Stimulated activated naive CD8-positive, alpha-beta T cell treated with anti-CD3 and anti-CD28 coated beads, Interleukin-15, Interleukin-2, amounts not matched to agents 100 ng/mL and 50 ng/mL, for 24 hours (primary cell): ENCODE results near the gene FUCA2.

Source experiments
- H3K27ac Mint-ChIP-seq: one replicate; pipeline ENCODE4 v1.8.0; 2021; ENCODE audit warnings: mild to moderate bottlenecking, mixed read lengths
- H3K27me3 Mint-ChIP-seq: one replicate; pipeline ENCODE4 v1.8.0; 2021; ENCODE audit warnings: mixed read lengths
- H3K36me3 Mint-ChIP-seq: one replicate; pipeline ENCODE4 v1.8.0; 2021; ENCODE audit warnings: low read depth, mixed read lengths
- H3K4me1 Mint-ChIP-seq: one replicate; pipeline ENCODE4 v1.8.0; 2021; ENCODE audit warnings: low read depth, mixed read lengths
- H3K4me3 Mint-ChIP-seq: one replicate; pipeline ENCODE4 v1.8.0; 2021; ENCODE audit warnings: mild to moderate bottlenecking, mixed read lengths
- H3K9me3 Mint-ChIP-seq: one replicate; pipeline ENCODE4 v1.8.0; 2021; ENCODE audit warnings: mixed read lengths

FUCA2 gene

DNA sequence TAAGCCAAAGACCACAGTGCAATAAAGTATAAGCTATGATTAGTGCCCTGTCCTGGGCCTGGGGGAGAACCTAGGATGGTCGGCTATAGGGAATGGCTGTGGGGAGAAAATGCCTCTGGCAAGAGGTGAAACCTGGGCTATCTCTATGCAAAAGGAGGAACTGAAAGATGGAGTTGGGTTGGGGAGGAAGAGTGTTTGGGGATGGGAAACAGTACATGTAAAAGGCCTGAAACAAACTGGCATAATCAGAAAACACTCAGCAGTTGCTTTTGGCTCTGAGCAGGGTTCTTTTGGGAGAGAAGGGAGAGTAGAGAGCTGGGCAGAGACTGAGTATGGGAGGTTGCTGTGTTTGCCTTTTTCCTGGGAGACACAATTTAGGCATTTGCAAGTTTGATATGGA, 31.9 kb upstream of the FUCA2 start:
- Mint-ChIP-seq H3K36me3 (no peaks in the 10 kb centered on the region), H3K9me3 (no peaks in the 10 kb centered on the region), H3K4me3 (no peak overlapping the region), H3K4me1 (peaks cover 50% of the 10 kb centered on the region), H3K27ac (no peak overlapping the region), H3K27me3 (no peaks in the 10 kb centered on the region)

DNA sequence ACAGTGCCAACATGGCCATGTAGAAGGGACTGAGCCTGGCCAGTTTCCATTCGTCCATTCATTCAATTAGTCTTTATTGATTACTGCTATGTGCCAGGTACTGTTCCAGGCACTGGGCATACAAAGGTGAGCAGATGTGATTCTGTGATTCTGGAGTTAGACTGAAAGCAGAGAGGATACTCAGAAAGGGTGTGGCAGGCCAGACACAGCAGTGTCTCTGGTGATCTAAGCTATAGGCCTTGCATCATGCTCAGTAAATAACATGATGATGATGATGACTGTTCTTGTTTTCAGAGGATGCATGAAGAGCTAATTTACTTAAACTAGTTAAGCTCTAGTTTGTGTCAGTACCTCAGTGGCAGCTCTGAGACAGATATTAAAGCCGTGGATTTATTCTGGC, 31.4 kb upstream of the FUCA2 start:
- no peaks in the 10 kb centered on the region for H3K36me3 Mint-ChIP-seq
- H3K4me3 Mint-ChIP-seq: no peak overlapping the region
- no peaks in the 10 kb centered on the region for H3K9me3 Mint-ChIP-seq
- no peaks in the 10 kb centered on the region for H3K27me3 Mint-ChIP-seq
- H3K4me1 Mint-ChIP-seq: peaks cover 55% of the 10 kb centered on the region
- H3K27ac Mint-ChIP-seq: no peak overlapping the region

DNA sequence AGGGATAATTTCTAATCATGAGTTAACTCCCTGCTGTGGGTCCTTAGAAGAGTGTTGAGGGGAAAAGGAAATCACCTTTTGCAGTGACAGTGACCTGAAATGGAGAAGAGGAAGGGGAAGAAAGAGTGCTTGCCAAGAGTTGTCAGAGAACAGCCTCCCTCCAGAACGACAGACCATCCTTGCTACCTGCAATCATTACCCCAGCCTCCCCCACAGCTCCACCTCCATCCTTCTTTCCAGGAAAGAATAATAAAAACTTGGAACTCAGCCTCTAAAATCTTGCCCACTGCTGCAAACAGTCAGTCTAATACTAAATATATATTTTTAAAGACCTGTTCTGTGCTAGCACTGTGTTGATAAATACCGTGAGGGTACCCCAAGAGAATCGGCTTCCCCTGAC, 28.7 kb upstream of the FUCA2 start:
- Mint-ChIP-seq H3K27ac (no peak overlapping the region), H3K9me3 (no peaks in the 10 kb centered on the region), H3K36me3 (no peaks in the 10 kb centered on the region), H3K4me1 (peaks cover 52% of the 10 kb centered on the region), H3K4me3 (no peak overlapping the region), H3K27me3 (no peaks in the 10 kb centered on the region)

DNA sequence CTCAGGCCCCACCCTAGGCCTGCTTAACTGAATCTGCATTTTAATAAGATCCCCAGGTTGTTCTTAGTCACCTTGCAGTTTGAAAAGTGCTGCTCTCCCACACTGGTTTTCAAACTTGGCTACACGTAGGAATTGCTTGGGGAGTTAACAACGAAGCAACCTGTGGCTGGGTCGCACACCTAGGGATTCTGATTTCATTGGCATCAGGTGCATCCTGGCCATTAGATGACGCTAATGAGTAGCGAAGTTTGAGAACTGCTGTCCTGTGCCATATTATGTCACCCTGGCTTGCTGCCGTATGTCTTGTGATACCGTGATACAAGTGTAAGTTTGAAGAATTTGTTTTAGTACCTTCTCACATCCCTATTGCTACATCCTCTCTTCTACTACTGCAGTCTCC, 28.2 kb upstream of the FUCA2 start:
- Mint-ChIP-seq H3K4me3 (no peak overlapping the region), H3K4me1 (peaks cover 52% of the 10 kb centered on the region), H3K9me3 (no peaks in the 10 kb centered on the region), H3K27ac (no peak overlapping the region), H3K36me3 (no peaks in the 10 kb centered on the region), H3K27me3 (no peaks in the 10 kb centered on the region)

DNA sequence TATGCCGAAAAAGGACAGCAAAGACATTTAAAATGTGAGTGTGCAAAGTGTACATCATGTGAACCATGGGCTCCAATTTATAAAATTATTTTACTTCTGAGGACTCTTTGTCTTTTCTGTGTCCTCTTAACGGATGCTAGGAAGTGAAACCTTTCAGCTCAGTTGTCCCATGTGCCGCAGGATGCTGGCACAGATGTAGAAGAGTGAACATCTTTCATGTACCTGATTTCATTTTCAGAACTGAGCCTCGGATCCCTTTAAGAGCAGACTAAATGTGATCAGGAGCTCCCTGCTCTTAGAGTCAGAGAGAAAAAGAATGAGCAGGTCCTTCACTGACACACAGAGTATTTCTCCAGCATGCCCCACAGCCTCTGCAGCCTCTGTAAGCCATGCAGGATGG, 27.6 kb upstream of the FUCA2 start:
- no peaks in the 10 kb centered on the region for H3K36me3 Mint-ChIP-seq
- no peaks in the 10 kb centered on the region for H3K27me3 Mint-ChIP-seq
- H3K4me3 Mint-ChIP-seq: peak overlapping the region; percentile 81
- H3K9me3 Mint-ChIP-seq: no peaks in the 10 kb centered on the region
- peaks cover 48% of the 10 kb centered on the region for H3K4me1 Mint-ChIP-seq
- H3K27ac Mint-ChIP-seq: no peak overlapping the region

DNA sequence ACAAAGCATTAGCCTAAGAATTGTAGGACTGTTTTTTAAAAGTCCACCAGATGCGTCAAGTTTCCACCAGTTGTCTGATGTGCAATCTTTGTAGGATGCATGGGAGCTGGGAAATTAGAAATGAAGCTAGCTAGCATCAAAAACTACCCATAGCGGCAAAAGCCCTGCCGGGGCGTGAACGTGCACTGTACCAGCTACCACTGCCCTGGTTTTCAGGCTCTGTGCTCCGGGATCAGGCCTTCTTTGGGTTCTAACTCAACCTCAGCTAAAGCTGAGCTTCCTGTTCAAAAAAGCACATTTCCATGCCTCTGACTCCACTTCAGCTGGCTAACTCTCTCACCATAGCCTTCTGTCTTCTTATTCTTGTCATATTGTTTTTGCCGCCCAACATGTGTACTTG, 26.9 kb upstream of the FUCA2 start:
- no peaks in the 10 kb centered on the region for H3K27me3 Mint-ChIP-seq
- no peaks in the 10 kb centered on the region for H3K36me3 Mint-ChIP-seq
- no peaks in the 10 kb centered on the region for H3K9me3 Mint-ChIP-seq
- peaks cover 44% of the 10 kb centered on the region for H3K4me1 Mint-ChIP-seq
- H3K27ac Mint-ChIP-seq: peak overlapping the region; percentile 22
- H3K4me3 Mint-ChIP-seq: peak overlapping the region; percentile 81

DNA sequence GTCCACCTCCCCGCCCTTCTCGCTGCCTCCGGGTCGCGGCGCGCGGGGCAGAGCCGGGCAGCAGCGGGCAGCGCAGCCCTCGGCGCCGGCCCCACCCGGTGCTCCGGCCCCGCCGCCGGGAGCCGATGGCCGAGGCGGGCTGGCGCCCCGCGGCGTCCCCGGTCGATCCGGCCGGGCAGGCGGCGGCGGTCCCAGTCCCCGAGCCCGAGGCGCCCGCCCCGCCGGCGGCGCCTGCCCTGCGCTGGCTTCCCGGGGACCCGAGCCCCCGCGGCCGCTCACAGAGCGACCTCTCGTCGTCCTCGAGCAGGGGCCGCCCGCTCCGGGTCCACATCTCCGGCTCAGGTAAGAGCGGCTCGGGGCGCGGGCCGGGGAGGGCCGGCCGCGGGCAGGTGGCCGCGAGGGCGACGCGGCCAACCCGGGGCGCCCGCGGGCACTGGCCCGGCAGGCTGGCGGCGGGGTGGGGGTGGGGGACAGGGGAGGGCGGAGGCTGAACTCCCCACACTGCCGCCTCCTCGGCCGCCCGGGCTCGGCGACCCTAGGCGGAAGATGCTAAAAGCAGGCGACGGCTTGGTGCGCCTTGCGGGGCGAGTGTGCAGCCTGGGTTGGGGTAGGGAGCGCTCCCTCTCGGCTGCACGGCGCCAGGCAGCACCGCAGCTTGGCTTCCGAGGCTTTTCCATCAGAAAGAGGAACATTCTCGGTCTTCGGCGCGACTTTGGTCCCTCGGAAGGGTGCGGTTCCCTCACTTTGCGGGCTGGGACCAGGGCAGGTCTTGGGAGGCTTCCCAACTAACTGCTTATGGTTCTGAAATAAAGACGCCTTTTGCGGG, 25.6 kb upstream of the FUCA2 start:
- no peaks in the 10 kb centered on the region for H3K36me3 Mint-ChIP-seq
- no peaks in the 10 kb centered on the region for H3K9me3 Mint-ChIP-seq
- peak overlapping the region; percentile 56 for H3K27ac Mint-ChIP-seq
- H3K27me3 Mint-ChIP-seq: no peaks in the 10 kb centered on the region
- peaks cover 34% of the 10 kb centered on the region for H3K4me1 Mint-ChIP-seq
- H3K4me3 Mint-ChIP-seq: peak overlapping the region; percentile 81

DNA sequence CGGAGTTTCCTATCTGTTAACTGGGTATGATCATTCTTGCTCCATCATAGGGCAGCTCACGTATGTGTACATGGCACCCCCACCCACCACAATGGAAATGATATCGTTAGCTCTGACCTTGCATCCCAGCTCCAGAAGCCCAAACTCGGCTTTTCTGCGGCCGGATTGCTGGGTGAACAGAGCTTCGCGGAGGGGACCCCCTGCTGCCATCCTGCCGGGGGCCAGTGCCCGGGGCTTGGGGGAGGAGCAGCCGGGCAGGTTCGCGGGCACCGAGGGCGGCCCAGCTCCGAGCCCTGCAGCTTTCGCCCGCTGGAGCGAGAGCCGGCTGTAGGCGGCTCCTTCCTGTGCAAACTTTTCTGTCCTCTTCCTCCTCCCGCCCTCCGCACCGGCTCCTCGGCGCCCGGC, 24.9 kb upstream of the FUCA2 start:
- Mint-ChIP-seq H3K36me3 (no peaks in the 10 kb centered on the region), H3K27me3 (no peaks in the 10 kb centered on the region), H3K4me3 (peak overlapping the region; percentile 69), H3K27ac (no peak overlapping the region), H3K4me1 (peaks cover 33% of the 10 kb centered on the region), H3K9me3 (no peaks in the 10 kb centered on the region)

DNA sequence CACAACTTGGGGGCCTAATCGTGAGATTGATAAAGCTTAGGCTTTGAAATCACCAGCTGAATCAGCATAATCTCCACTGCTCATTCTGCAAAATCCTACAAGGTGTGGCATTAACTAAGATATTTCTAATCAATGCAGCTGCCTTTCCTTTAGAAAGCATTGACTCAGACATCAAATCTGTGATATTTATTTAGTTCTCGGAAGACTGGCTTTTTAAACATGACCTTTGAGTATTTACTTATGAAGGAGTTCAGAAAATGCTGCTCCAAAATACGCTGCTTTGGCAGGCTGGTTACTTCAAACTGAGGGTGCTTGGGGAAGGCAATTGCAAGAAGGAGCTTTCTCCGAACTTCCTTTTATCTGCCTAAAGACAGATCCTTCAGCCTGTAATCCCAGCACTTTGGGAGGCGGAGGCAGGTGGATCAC, 23.7 kb upstream of the FUCA2 start:
- H3K27ac Mint-ChIP-seq: no peak overlapping the region
- no peaks in the 10 kb centered on the region for H3K36me3 Mint-ChIP-seq
- H3K4me1 Mint-ChIP-seq: peaks cover 32% of the 10 kb centered on the region
- H3K27me3 Mint-ChIP-seq: no peaks in the 10 kb centered on the region
- H3K9me3 Mint-ChIP-seq: no peaks in the 10 kb centered on the region
- H3K4me3 Mint-ChIP-seq: no peak overlapping the region

DNA sequence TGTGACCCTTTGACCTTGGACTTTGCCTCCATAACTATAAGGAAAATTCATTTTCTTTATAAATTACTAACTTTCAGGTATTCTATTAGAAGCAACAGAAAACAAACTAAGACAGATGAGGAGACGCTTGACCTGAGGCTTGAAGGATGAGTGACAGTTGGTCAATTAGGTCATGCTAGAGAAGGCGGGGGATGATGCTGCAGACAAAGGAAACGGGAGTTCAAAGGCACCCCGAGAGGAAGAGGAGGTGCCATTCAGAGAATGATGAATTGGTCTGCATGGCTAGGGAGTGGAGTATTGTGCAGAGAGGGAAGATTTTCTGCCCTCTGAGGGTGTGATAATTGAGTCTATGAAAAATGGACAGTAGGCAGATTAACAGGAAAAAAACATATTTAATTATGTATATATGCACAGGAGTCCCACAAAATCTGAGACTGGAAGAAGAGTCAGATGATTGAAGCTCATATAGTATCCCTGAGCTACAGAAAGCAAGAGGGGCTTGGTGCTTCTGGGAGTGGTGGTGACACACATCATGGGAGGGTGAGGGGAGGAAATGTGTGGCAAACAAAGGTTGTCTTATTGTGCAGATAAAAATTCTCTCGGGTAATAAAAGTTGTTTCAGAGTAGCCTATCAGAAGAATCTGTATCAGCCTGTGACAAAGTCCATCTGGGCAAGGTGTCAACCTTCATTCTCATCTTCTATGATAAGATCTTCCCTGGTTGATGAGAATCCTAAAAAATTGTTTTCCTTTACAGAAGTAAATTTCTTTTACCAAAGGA, 20.4 kb upstream of the FUCA2 start:
- Mint-ChIP-seq H3K9me3 (no peaks in the 10 kb centered on the region), H3K4me3 (no peak overlapping the region), H3K36me3 (no peaks in the 10 kb centered on the region), H3K27ac (no peak overlapping the region), H3K27me3 (no peaks in the 10 kb centered on the region), H3K4me1 (peaks cover 24% of the 10 kb centered on the region)

DNA sequence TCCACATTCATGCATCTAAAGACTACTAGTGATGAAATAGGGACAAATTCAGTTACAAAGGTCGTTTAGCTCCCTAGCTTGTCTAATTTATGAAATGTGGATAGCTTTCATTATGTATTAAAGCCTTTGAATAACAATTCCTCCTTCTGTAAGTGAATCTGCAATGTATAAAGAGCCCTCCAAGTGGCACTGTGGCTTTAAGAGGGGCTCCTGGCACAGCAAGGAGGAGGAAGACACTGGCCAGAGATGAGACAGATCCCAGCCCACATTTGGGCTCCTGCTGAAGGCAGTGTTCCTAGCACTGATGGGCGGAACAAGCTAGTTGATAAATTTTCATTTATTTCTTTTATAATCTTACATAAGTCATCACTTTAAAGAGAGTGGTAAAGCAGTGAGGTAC, 17.6 kb upstream of the FUCA2 start:
- no peak overlapping the region for H3K4me3 Mint-ChIP-seq
- no peaks in the 10 kb centered on the region for H3K36me3 Mint-ChIP-seq
- H3K4me1 Mint-ChIP-seq: peaks cover 12% of the 10 kb centered on the region
- no peaks in the 10 kb centered on the region for H3K27me3 Mint-ChIP-seq
- H3K27ac Mint-ChIP-seq: no peak overlapping the region
- no peaks in the 10 kb centered on the region for H3K9me3 Mint-ChIP-seq

DNA sequence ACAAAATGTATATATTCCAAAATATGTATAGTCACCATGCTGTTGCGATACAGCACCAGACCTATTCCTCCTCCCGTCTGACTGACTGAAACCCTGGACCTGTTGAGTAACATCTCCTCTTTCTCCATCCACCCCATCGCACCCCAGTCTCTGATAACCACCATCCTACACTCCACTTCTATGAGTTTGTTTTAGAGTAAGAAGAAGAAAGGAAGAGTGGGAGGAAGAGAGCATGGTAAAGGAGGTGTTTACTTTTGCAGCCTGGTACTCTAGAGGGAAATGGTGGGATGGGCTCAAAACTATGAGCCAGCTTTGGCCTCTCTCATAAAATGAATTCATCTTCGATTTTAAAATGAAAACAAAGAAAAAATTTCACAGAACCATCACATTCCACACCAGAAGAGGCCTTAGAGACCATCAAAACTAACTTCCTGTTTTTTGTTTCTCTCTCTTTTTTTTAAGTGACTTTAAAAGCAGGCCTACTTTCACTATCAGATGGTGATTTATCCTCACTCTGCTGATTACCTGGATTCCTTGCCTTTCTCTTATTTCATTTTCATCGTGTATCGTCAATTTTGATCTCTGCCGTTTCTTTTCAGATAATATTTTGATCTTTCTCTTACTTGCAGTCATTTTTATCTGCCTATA, 16.8 kb upstream of the FUCA2 start:
- H3K27ac Mint-ChIP-seq: peak overlapping the region; percentile 74
- no peaks in the 10 kb centered on the region for H3K36me3 Mint-ChIP-seq
- no peaks in the 10 kb centered on the region for H3K9me3 Mint-ChIP-seq
- H3K4me1 Mint-ChIP-seq: peaks cover 12% of the 10 kb centered on the region
- H3K4me3 Mint-ChIP-seq: no peak overlapping the region
- no peaks in the 10 kb centered on the region for H3K27me3 Mint-ChIP-seq

DNA sequence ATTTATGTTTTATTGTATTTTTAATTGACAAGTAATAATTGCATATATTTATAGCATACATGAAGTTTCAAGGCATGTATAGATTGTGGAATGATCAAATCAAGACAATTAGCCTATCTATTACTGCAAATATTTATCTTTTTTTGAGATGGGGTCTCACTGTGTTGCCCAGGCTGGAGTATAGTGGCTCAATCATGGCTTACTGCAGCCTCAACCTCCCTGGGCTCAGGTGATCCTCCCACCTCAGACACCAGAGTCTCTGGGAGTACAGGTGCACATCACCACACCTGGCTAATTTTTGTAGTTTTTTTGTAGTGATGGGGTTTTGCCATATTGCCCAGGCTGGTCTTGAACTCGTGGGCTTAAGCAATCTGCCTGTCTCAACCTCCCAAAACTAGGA, 16.2 kb upstream of the FUCA2 start:
- Mint-ChIP-seq H3K27me3 (no peaks in the 10 kb centered on the region), H3K27ac (no peak overlapping the region), H3K9me3 (no peaks in the 10 kb centered on the region), H3K4me3 (no peak overlapping the region), H3K4me1 (peaks cover 12% of the 10 kb centered on the region), H3K36me3 (no peaks in the 10 kb centered on the region)

DNA sequence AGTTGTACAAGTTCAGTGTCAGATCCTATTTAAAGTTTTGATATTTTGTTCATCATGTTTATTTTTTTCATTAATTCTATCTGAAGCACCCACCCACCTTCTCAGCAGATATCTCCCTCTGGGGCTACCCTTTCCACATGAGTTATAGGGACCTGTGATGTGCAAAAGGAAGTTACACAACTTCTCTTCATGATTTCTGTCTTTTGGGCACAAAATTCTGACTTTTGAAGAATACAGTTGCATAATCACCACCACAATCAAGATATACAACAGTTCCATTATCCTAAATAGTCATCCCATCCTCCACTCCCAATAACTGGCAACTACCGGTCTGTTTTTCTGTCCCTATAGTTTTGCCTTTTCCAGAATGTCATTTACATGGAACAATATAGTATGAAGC, 13.8 kb upstream of the FUCA2 start:
- H3K4me1 Mint-ChIP-seq: peaks cover 12% of the 10 kb centered on the region
- H3K27ac Mint-ChIP-seq: no peak overlapping the region
- H3K36me3 Mint-ChIP-seq: no peaks in the 10 kb centered on the region
- no peaks in the 10 kb centered on the region for H3K9me3 Mint-ChIP-seq
- H3K4me3 Mint-ChIP-seq: no peak overlapping the region
- no peaks in the 10 kb centered on the region for H3K27me3 Mint-ChIP-seq

DNA sequence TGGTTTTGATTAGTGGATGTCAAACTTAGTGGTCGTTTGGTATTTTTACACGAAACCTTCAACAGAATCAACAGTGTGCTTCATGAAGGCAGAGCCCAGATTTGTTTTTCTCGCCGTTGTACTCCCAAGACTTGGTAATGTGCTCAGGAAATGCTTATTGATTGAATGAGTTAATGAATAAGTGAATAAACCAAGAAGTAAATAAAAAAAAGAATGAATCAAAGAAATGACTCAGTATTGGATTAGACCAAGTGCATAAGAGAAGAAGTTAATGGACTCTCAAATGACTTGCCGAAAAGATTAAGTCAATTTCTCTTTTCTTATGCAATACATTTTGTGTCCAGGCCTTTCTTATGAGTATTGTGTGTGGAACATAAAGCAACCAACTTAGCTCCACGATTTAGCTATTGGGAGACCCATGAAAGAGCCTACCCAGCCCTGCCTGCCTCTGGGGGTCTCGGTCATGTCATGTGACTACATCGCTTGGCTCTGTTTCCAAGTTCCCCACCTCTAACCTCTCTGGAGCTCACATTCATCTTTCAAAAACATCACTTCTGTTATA, 10.6 kb upstream of the FUCA2 start:
- Mint-ChIP-seq H3K27me3 (no peaks in the 10 kb centered on the region), H3K36me3 (no peaks in the 10 kb centered on the region), H3K9me3 (no peaks in the 10 kb centered on the region), H3K27ac (no peak overlapping the region), H3K4me3 (no peak overlapping the region), H3K4me1 (no peaks in the 10 kb centered on the region)
